ENCODE measurements around the gene NOS3.

The NOS3 gene

DNA sequence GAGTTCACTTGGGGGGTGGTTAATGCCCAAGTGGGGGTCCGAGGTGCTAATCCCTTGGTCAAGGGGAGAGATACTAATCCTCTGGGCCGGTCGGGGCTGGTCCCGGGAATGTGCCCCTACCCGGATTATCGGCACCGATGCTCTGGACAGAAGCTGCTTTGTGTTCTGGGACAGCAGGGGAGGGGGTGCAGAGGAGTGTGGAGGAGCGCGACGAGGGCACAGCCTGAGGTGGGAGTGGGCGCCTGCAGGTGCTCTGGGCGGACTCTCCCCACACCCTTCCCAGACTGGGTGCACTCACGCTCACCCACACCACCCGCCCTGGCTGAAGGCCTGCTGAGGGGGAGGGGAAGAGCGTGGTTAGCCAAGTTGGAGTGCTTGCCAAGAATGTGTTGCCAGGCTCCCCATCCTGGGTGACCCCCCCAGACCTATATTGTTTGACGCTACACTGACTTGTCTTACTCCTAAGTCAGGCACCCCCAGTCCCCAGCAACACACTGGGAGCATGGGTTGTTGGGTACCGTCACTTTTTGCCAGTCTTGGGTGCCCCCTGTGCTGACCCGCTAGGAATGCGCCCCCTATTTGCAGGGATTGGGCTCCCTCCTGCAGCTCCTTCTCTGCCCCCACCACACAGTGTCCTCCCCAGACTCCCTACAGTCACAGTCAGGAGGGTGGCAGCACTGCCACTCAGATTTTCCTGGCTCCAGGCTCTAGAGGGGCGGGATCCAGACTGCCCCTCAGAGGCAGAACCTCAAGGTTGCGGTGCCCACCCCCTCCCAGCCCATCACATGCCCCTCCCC lies 69.8 kb downstream of the NOS3 start:
- DNase-seq = no peak

DNA sequence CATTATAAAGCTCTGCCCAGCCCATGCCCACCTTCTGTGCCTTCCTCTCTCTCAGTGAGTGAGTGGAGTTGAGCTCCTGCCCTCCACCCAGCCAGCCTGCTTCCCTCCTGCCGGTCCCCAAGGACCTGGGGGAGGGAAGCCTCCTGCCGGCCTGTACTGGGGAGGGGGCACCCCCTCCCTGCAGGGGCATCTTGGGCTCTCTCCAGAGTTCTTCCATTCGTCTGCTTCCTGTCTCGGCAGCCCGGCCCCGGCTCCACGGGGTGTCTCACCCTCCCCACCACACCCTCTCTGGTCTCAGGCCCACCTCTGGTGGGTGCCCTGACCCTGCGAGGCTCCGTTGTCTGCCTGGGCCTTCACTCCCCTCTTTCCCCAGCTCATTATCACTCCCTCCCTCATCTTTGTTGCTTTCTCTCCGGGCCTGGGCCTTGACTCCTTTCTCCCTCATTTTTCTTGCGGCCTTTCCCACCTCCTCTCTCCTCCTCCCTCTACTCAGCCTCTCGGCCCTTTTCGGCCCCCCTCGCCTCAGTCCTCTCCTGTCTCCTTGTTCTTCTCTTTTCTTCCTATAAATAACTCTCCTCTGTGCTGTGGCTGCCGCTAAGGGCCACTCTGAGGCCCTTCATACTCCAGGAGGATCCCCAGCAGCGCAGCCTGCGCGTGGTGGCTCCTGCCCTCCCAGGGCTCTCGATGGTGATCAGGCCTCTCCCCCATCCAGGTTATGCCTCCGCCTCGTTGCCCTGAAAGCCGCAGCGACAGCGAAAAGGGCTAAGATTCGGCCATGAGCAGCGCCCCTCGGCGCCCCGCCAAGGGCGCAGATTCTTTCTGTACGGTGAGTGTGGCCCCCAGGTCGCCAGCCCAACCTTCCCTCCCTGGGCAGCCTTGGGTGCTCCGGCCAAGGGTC lies 70.6 kb downstream of the NOS3 start:
- no peak for DNase-seq

DNA sequence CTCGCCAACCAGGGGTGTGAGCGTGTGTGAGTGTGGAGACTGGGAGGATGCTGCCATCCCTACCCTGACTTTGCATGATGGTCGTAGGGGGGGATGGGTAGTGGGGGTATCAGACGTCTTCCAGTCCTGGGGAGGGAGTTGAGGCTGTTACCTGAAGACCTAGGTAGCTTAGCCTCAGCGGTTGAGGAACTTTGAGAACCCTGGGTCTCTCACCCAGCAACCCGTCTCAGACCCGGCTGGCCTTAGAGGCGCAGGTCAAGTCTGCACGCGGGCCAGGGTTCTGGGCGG lies 71.2 kb downstream of the NOS3 start:
- DNase-seq = no peak

- DNase-seq = no peak
Measured at GRCh38 chr7:151062399-151063211, 71.8 kb downstream of the NOS3 start.

DNA sequence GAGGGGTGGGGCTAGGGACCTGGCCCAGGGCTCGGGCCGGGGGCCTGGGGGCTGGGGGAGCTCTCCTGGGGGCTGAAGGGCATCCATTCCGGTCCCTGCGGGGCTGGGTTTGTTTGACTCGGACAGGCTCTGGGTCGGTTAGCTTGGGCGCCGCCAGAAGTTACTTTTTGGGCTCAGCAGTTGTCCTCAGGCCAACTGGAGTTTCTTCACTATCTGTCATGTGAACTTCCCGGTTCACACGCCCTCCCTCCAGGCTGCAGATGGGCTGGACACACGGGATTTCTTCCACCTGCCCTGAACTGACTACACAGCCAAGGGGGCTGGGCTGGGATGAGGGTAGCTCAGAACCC lies 72.4 kb downstream of the NOS3 start:
- no peak for DNase-seq
